Naive thymus-derived CD4-positive, alpha-beta T cell (primary cell): ENCODE measurements around the gene LTA4H. TPM values are rescaled to one million over a fixed set of nuclear protein-coding genes. Genes with fewer than 3 reads are reported as not detected.

Source experiments
- ATAC-seq: fragments of 150-1000 bp; cut with Tn5 transposase; 2 replicates; pipeline ENCODE4 v1.10.0; 2021; ENCODE audit warnings: mild to moderate bottlenecking, moderate library complexity
- CTCF ChIA-PET: fragments of 350-600 bp; sonication (Branson Sonifier 250); formaldehyde crosslinking; loops from one replicate; lab custom pipeline; 2021; ENCODE audit warnings: antibody characterized with exemption; lab: Charles Lee
- POLR2A ChIA-PET: fragments of 350-600 bp; sonication (Branson Sonifier 250); formaldehyde crosslinking; loops from one replicate; lab custom pipeline; 2021; ENCODE audit warnings: antibody characterized with exemption, inconsistent platforms; lab: Charles Lee
- DNase-seq, 9 donors: peaks; one replicate each; pipeline versions ENCODE4 v3.0.0 to v3.0.0-alpha.2; 2020 to 2022; ENCODE audit warnings: mixed read lengths in 1 of 9
- H3K27ac ChIP-seq: one replicate; pipeline ENCODE4 v1.7.0; 2013; ENCODE audit warnings: mild to moderate bottlenecking, low read depth, low read length, moderate library complexity
- H3K27me3 ChIP-seq, 2 donors: one replicate each; pipeline ENCODE4 v1.7.0; 2013; ENCODE audit warnings: low read length in 2 of 2, mild to moderate bottlenecking in 2 of 2, moderate library complexity in 2 of 2; ENCODE audit not compliant: control insufficient read depth in 2 of 2, insufficient read depth in 2 of 2
- H3K36me3 ChIP-seq, 3 experiments: 1 replicate in 2 of 3; 2 replicates in 1 of 3; pipeline ENCODE4 v1.7.0; 2013; ENCODE audit warnings: low read length in 3 of 3, mild to moderate bottlenecking in 3 of 3, moderate library complexity in 1 of 3; ENCODE audit not compliant: insufficient read depth in 3 of 3, control insufficient read depth in 2 of 3
- H3K4me1 ChIP-seq, 2 donors: one replicate each; pipeline ENCODE4 v1.7.0; 2013; ENCODE audit warnings: low read length in 2 of 2, mild to moderate bottlenecking in 2 of 2, moderate library complexity in 1 of 2; ENCODE audit not compliant: control insufficient read depth in 2 of 2, insufficient read depth in 2 of 2
- H3K4me3 ChIP-seq: 2 replicates; pipeline ENCODE4 v1.7.0; 2013; ENCODE audit warnings: mild to moderate bottlenecking, low read length
- H3K9me3 ChIP-seq, 3 experiments: 1 replicate in 2 of 3; 2 replicates in 1 of 3; pipeline ENCODE4 v1.7.0; 2013; ENCODE audit warnings: low read length in 3 of 3; ENCODE audit not compliant: control insufficient read depth in 2 of 3
- H3K27ac Mint-ChIP-seq, 9 donors: one replicate each; pipeline ENCODE4 v1.8.0; 2020 to 2022; ENCODE audit warnings: mixed read lengths in 9 of 9, mild to moderate bottlenecking in 8 of 9, moderate library complexity in 5 of 9, inconsistent platforms in 2 of 9
- H3K27me3 Mint-ChIP-seq, 5 donors: one replicate each; pipeline ENCODE4 v1.8.0; 2021 to 2022; ENCODE audit warnings: mixed read lengths in 5 of 5, mild to moderate bottlenecking in 1 of 5
- H3K36me3 Mint-ChIP-seq, 5 donors: one replicate each; pipeline ENCODE4 v1.8.0; 2020 to 2022; ENCODE audit warnings: mixed read lengths in 5 of 5, mild to moderate bottlenecking in 3 of 5, inconsistent platforms in 1 of 5
- H3K4me1 Mint-ChIP-seq, 7 donors: one replicate each; pipeline ENCODE4 v1.8.0; 2020 to 2022; ENCODE audit warnings: mixed read lengths in 7 of 7, mild to moderate bottlenecking in 3 of 7, inconsistent platforms in 1 of 7
- H3K4me3 Mint-ChIP-seq, 10 donors: one replicate each; pipeline ENCODE4 v1.8.0; 2020 to 2022; ENCODE audit warnings: mild to moderate bottlenecking in 10 of 10, mixed read lengths in 10 of 10, moderate library complexity in 6 of 10, inconsistent platforms in 2 of 10
- H3K9me3 Mint-ChIP-seq, 11 donors: one replicate each; pipeline ENCODE4 v1.8.0; 2020 to 2022; ENCODE audit warnings: mixed read lengths in 11 of 11, mild to moderate bottlenecking in 4 of 11, inconsistent platforms in 1 of 11, moderate library complexity in 1 of 11
- intact Hi-C, 2 donors: fragments of 100-400 bp; cut with micrococcal nuclease; formaldehyde crosslinking; loops; one replicate each; pipeline ENCODE4 v1.15.1; 2023
- polyA plus RNA-seq, 2 donors: library from polyadenylated mRNA; unstranded; fragments of 300-500 nt; fragmentation: Illumina TruSeq; gene quantifications; one replicate each; pipeline ENCODE4 v1.2.3, GENCODE V29; 2021
- total RNA-seq, 6 experiments: library from RNA in 5 of 6; stranded (reverse) in 5 of 6; gene quantifications; 1 replicate in 5 of 6; 2 replicates in 1 of 6; pipeline ENCODE4 v1.2.3 and lab custom pipeline; 2021 to 2026

LTA4H gene
- total and polyA plus RNA-seq, 7 experiments from 2014 or later = 52.5 to 151 (median 70.8) TPM

DNA sequence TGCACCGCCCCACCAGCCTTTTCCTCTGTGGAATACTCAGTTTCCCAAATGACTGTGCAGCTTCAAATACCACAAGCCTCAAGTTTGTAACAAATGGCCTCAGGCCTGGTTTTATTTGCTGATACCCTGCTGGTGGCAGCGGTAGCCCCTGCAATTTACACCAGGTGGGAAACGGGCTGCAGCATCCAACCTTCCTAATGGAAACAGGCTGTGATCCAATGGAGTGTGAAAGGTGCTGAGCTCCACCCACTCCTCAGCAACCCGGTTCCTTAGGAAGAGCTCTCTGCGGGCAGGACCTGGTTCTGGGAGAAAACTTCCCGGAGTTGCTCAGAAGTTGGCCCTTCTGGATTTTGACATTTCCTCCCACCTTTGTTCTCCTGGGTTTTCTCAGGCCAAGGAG is 41.7 kb upstream of the LTA4H start:
- Histone ChIP-seq H3K36me3 (no peaks in the 10 kb centered on the region), H3K27me3 (no peaks in the 10 kb centered on the region), H3K27ac (no peak overlapping the region), H3K9me3 (no peaks in the 10 kb centered on the region), H3K4me1 (peaks cover 0 to 8% of the 10 kb centered on the region in 2 donors), H3K4me3 (no peak overlapping the region)
- Mint-ChIP-seq H3K4me3 (no peak overlapping the region), H3K27me3 (peaks cover 0 to 18% (median 0%) of the 10 kb centered on the region in 5 donors), H3K27ac (no peak overlapping the region), H3K4me1 (peaks cover 3 to 16% (median 13%) of the 10 kb centered on the region in 7 donors), H3K36me3 (no peaks in the 10 kb centered on the region), H3K9me3 (peaks cover 0 to 2% (median 0%) of the 10 kb centered on the region in 11 donors)
- no peak for ATAC-seq
- ChIA-PET POLR2A (no interaction called here), CTCF (interaction anchor here (0.6 to 1.0 kb wide), 2 partner anchors 138 to 167 kb away, joined by 3 read pairs; no protein-coding TSS in a partner anchor)
- no peak for DNase-seq
- intact Hi-C loops = no loop called here

- Histone ChIP-seq H3K9me3 (no peaks in the 10 kb centered on the region), H3K27me3 (no peaks in the 10 kb centered on the region), H3K36me3 (no peaks in the 10 kb centered on the region), H3K4me3 (no peak overlapping the region), H3K27ac (no peak overlapping the region), H3K4me1 (peaks cover 0 to 8% of the 10 kb centered on the region in 2 donors)
- intact Hi-C loops = no loop called here
- CTCF ChIA-PET = no interaction called here
- ATAC-seq (no peak), DNase-seq (no peak)
- Mint-ChIP-seq H3K27me3 (peaks cover 0 to 18% (median 0%) of the 10 kb centered on the region in 5 donors), H3K9me3 (peaks cover 0 to 3% (median 0%) of the 10 kb centered on the region in 11 donors), H3K4me3 (no peak overlapping the region), H3K27ac (no peak overlapping the region), H3K36me3 (no peaks in the 10 kb centered on the region), H3K4me1 (peaks cover 4 to 23% (median 21%) of the 10 kb centered on the region in 7 donors)
- POLR2A ChIA-PET = interaction anchor here (0.7 kb wide), 1 partner anchor 40 kb away, joined by 3 read pairs; the partner anchor contains the start of gene LTA4H
Measured at GRCh38 chr12:96075560-96075959, 40.2 kb upstream of the LTA4H start.

GRCh38 chr12:96073346-96074330 is 38.3 kb upstream of the LTA4H start:
- ATAC-seq (no peak), DNase-seq (no peak)
- peaks cover 0 to 8% of the 10 kb centered on the region in 2 donors for H3K4me1 ChIP-seq
- Mint-ChIP-seq H3K27me3 (peaks cover 0 to 18% (median 0%) of the 10 kb centered on the region in 5 donors), H3K9me3 (peaks cover 0 to 3% (median 0%) of the 10 kb centered on the region in 11 donors), H3K4me3 (no peak overlapping the region), H3K36me3 (no peaks in the 10 kb centered on the region), H3K27ac (peak overlapping the region in 1 of 9 donors; percentile 56), H3K4me1 (peaks cover 4 to 26% (median 24%) of the 10 kb centered on the region in 7 donors)
- intact Hi-C loops = no loop called here
- H3K27me3 ChIP-seq = no peaks in the 10 kb centered on the region
- no peak overlapping the region for H3K27ac ChIP-seq
- no peaks in the 10 kb centered on the region for H3K9me3 ChIP-seq
- ChIA-PET CTCF (interaction anchor here (0.6 to 1.5 kb wide), 4 partner anchors 13 to 142 kb away, joined by 3 to 6 read pairs (median 4); no protein-coding TSS in a partner anchor), POLR2A (interaction anchor here (0.7 to 1.4 kb wide), 2 partner anchors 126 to 138 kb away, joined by 7 read pairs; no protein-coding TSS in a partner anchor)
- H3K36me3 ChIP-seq = no peaks in the 10 kb centered on the region
- no peak overlapping the region for H3K4me3 ChIP-seq

DNA sequence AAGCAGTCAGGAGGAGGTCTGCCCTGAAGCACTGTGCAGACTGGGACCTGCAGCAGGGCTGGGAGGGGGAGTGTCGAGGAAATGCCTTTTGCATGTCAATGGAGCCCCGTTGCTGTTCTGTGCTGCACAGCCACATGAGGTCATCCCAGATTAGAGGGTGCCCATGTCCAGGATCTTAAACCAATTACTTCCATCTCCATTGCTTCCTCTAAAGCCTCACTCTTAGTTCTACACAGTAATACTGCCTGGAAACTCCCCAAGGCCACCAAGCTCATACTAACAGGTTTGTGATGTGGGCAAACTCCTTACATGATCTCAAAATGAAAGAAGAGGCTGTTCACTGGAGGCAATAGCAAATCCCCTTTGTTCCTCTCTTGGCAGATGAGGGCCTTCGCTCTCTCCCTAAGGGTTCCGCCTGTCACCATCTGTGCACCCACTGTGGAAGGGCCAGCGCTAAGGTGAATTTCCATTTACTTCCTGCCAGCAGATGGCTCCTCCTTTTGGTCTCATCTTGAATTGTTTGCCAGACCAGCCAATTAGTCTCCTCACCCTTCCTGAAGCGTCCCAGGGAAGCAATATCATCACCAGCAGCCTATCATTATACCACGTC is 35.4 kb upstream of the LTA4H start:
- CTCF ChIA-PET = no interaction called here
- peak overlapping the region in 2 of 9 donors; percentile 42 to 63 for H3K27ac Mint-ChIP-seq

GRCh38 chr12:96069511-96070231 is 34.3 kb upstream of the LTA4H start:
- DNase-seq = no peak
- no peak overlapping the region for H3K27ac ChIP-seq
- CTCF ChIA-PET = interaction anchor here (0.6 kb wide), 1 partner anchor 63 kb away, joined by 4 read pairs; no protein-coding TSS in a partner anchor
- H3K4me3 ChIP-seq = no peak overlapping the region
- no peaks in the 10 kb centered on the region for H3K27me3 ChIP-seq
- peak overlapping the region in 1 of 9 donors; percentile 28 for H3K27ac Mint-ChIP-seq
- peaks cover 4 to 31% (median 28%) of the 10 kb centered on the region in 7 donors for H3K4me1 Mint-ChIP-seq
- H3K4me3 Mint-ChIP-seq = no peak overlapping the region
- no peaks in the 10 kb centered on the region for H3K9me3 ChIP-seq
- H3K9me3 Mint-ChIP-seq = peaks cover 0 to 1% (median 0%) of the 10 kb centered on the region in 11 donors
- intact Hi-C loops = no loop called here
- no peak for ATAC-seq
- peaks cover 0 to 6% (median 0%) of the 10 kb centered on the region in 5 donors for H3K27me3 Mint-ChIP-seq
- POLR2A ChIA-PET = interaction anchor here (0.6 to 0.9 kb wide), 2 partner anchors 142 to 161 kb away, joined by 3 read pairs; no protein-coding TSS in a partner anchor
- H3K36me3 Mint-ChIP-seq = no peaks in the 10 kb centered on the region
- H3K4me1 ChIP-seq = peaks cover 0 to 8% of the 10 kb centered on the region in 2 donors
- H3K36me3 ChIP-seq = no peaks in the 10 kb centered on the region

More for the DNA sequence above, 35.4 kb upstream of the LTA4H start:
- H3K4me1 Mint-ChIP-seq = peaks cover 4 to 26% (median 24%) of the 10 kb centered on the region in 7 donors
- POLR2A ChIA-PET = interaction anchor here (0.9 to 1.0 kb wide), 2 partner anchors 125 to 141 kb away, joined by 3 to 5 read pairs; no protein-coding TSS in a partner anchor
- ATAC-seq (peak; percentile 52), DNase-seq (peak in 1 of 9 donors; percentile 20)
- peaks cover 0 to 1% (median 0%) of the 10 kb centered on the region in 11 donors for H3K9me3 Mint-ChIP-seq
- no peaks in the 10 kb centered on the region for H3K36me3 Mint-ChIP-seq
- H3K36me3 ChIP-seq = no peaks in the 10 kb centered on the region
- no peaks in the 10 kb centered on the region for H3K27me3 ChIP-seq
- no peaks in the 10 kb centered on the region for H3K9me3 ChIP-seq
- intact Hi-C loops = loop anchor here in 1 of 2 donors (1.0 kb wide), 1 partner anchor 38 kb away; no protein-coding TSS in a partner anchor
- no peak overlapping the region for H3K4me3 ChIP-seq
- H3K27me3 Mint-ChIP-seq = peaks cover 0 to 11% (median 0%) of the 10 kb centered on the region in 5 donors
- no peak overlapping the region for H3K4me3 Mint-ChIP-seq
- no peak overlapping the region for H3K27ac ChIP-seq
- peaks cover 0 to 8% of the 10 kb centered on the region in 2 donors for H3K4me1 ChIP-seq
